ENCODE data around the gene SORCS2. TPM values are rescaled to one million over a fixed set of nuclear protein-coding genes. Genes with fewer than 3 reads are reported as not detected.

Gene SORCS2
- total RNA-seq, 1 donor from 2014 or later = 3.1 TPM

- Histone ChIP-seq H3K9me3 (ENCODE audit: control insufficient read depth in 3 of 3, low read length in 3 of 3) (peaks cover 0 to 3% (median 0%) of the 10 kb centered on the region in 3 donors), H3K4me3 (ENCODE audit: low read length in 3 of 3) (no peak overlapping the region), H3K27ac (ENCODE audit: low read depth, low read length) (no peak overlapping the region), H3K4me1 (ENCODE audit: control insufficient read depth in 3 of 3, insufficient read depth in 3 of 3, low read length in 3 of 3) (no peaks in the 10 kb centered on the region), H3K36me3 (ENCODE audit: control insufficient read depth in 3 of 3, insufficient read depth in 3 of 3, low read length in 3 of 3) (peaks cover 0 to 3% (median 0%) of the 10 kb centered on the region in 3 donors), H3K9ac (ENCODE audit: low read depth in 1 of 3, low read length in 3 of 3) (no peak overlapping the region), H3K27me3 (ENCODE audit: control insufficient read depth in 3 of 3, insufficient read depth in 3 of 3, low read length in 3 of 3) (peaks cover 0 to 11% (median 8%) of the 10 kb centered on the region in 3 donors)
Observed at GRCh38 chr4:7737268-7737645, 544.9 kb downstream of the SORCS2 start.

DNA sequence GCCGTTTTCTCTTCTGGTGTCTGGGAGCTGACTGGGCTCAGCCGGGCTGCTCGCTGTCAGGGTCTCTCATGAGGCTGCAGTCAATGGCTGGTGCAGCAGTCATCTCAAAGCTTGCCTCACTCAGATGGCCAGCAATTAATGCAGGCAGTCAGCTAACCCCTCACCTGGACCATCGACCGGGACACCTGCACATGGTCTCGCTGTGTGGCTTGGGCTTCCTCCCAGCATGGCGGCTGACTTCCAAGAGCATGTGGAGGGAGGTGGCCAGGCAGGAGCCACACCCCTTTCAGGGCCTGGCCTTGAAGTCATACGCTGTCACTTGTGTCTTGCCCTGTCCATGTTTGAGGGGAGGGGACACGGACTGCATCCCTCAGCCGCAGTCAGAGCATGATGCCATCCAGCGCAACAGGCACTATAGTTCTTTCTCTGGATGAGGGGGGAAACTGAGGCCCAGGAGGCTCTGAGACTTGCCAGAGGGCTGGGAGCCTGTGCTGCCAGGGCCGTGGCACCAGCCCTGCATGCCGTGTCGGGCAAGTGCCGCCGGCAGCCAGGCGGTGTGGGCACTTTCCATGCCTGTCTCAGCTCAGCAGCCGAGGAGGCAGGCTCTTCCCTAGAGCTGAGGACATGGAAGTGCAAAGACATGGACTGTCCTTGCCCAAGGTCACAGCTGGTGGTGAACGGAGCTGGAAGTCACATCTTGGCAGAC is 545.6 kb downstream of the SORCS2 start:
- Histone ChIP-seq H3K4me3 (ENCODE audit: low read length in 3 of 3) (no peak overlapping the region), H3K36me3 (ENCODE audit: control insufficient read depth in 3 of 3, insufficient read depth in 3 of 3, low read length in 3 of 3) (peaks cover 0 to 3% (median 0%) of the 10 kb centered on the region in 3 donors), H3K27me3 (ENCODE audit: control insufficient read depth in 3 of 3, insufficient read depth in 3 of 3, low read length in 3 of 3) (peaks cover 0 to 11% (median 3%) of the 10 kb centered on the region in 3 donors), H3K9ac (ENCODE audit: low read depth in 1 of 3, low read length in 3 of 3) (no peak overlapping the region), H3K27ac (ENCODE audit: low read depth, low read length) (no peak overlapping the region), H3K9me3 (ENCODE audit: control insufficient read depth in 3 of 3, low read length in 3 of 3) (peaks cover 0 to 3% (median 0%) of the 10 kb centered on the region in 3 donors), H3K4me1 (ENCODE audit: control insufficient read depth in 3 of 3, insufficient read depth in 3 of 3, low read length in 3 of 3) (no peaks in the 10 kb centered on the region)

DNA sequence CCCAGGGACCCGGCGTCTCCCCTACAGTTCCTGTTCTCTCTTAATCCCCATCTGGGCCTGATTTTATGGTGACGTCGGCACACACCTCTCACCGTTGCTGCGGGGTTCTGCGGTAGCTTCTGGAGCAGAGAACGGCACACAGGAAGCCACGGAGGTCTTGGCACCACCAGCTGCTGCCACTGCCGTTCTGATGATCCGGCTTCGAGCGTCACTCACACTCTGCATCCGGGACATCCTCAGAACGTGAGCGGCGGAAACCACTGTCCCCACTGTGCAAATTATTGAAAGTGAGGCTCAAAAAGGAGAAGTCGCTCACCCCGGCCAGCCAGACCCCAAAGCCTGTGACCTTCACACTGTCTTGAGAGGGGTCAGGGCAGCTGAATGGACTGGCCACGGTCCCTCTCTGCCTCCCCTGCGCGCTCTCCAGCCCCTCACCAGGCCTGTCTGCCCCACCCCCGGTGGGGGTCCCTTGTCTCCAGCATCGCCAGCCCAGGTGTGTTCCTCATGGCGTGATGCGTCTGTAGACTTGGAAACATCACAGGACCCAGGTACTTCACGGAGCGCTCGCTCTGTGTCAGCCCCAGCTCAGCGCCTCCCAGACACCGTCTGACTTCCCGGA is 546.2 kb downstream of the SORCS2 start:
- Histone ChIP-seq H3K27ac (ENCODE audit: low read depth, low read length) (no peak overlapping the region), H3K27me3 (ENCODE audit: control insufficient read depth in 3 of 3, insufficient read depth in 3 of 3, low read length in 3 of 3) (peaks cover 0 to 11% (median 3%) of the 10 kb centered on the region in 3 donors), H3K4me1 (ENCODE audit: control insufficient read depth in 3 of 3, insufficient read depth in 3 of 3, low read length in 3 of 3) (no peaks in the 10 kb centered on the region), H3K4me3 (ENCODE audit: low read length in 3 of 3) (no peak overlapping the region), H3K9me3 (ENCODE audit: control insufficient read depth in 3 of 3, low read length in 3 of 3) (peaks cover 0 to 3% (median 0%) of the 10 kb centered on the region in 3 donors), H3K9ac (ENCODE audit: low read depth in 1 of 3, low read length in 3 of 3) (no peak overlapping the region), H3K36me3 (ENCODE audit: control insufficient read depth in 3 of 3, insufficient read depth in 3 of 3, low read length in 3 of 3) (peaks cover 0 to 3% (median 0%) of the 10 kb centered on the region in 3 donors)

DNA sequence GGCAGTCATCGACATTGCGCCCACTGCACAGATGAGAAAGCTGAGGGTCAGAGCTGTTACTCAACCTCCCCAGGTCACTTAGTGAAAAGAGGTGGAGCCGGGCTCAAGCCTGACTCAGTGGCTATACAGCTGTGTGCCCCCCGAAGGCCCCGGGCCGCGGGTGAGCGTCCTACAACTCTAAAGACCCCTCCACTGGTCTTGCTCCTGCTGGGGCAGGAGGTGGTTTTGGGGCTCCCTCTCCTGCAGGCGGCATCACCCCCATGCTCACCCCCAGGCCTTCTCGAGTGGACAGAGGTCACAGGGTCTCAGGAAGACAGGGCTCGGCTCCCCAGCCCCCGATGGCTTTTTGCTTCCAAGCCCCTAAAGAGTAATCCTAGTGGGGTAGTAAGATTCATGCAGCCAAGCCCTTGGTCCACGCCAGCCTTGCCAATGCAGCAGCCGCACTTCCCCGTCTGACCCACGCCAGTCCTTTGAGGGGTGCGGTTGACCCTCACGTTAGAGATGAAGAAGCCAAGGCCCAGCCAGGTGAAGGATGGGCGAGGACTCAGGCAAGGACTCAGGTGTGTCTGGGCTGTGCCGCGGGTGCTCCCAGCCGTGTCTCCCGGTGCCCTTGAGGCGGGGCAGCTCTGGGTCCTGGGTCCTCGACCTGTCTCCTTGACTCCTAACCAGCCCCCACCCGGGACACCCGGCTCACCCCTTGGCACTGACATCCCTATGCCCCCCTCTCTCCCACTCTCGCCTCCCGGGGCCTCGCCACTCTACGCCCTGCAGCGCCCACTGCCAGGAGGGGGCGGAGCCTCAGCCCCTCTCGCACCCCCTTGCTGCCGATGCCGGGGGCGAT is 547.0 kb downstream of the SORCS2 start:
- Histone ChIP-seq H3K27me3 (ENCODE audit: control insufficient read depth in 3 of 3, insufficient read depth in 3 of 3, low read length in 3 of 3) (peaks cover 0 to 9% (median 3%) of the 10 kb centered on the region in 3 donors), H3K9ac (ENCODE audit: low read depth in 1 of 3, low read length in 3 of 3) (no peak overlapping the region), H3K4me1 (ENCODE audit: control insufficient read depth in 3 of 3, insufficient read depth in 3 of 3, low read length in 3 of 3) (no peaks in the 10 kb centered on the region), H3K9me3 (ENCODE audit: control insufficient read depth in 3 of 3, low read length in 3 of 3) (peaks cover 0 to 3% (median 0%) of the 10 kb centered on the region in 3 donors), H3K36me3 (ENCODE audit: control insufficient read depth in 3 of 3, insufficient read depth in 3 of 3, low read length in 3 of 3) (peaks cover 0 to 3% (median 0%) of the 10 kb centered on the region in 3 donors), H3K27ac (ENCODE audit: low read depth, low read length) (no peak overlapping the region), H3K4me3 (ENCODE audit: low read length in 3 of 3) (no peak overlapping the region)

GRCh38 chr4:7739918-7740865 is 547.9 kb downstream of the SORCS2 start:
- Histone ChIP-seq H3K4me3 (ENCODE audit: low read length in 3 of 3) (no peak overlapping the region), H3K27me3 (ENCODE audit: control insufficient read depth in 3 of 3, insufficient read depth in 3 of 3, low read length in 3 of 3) (peaks cover 0 to 9% (median 1%) of the 10 kb centered on the region in 3 donors), H3K9ac (ENCODE audit: low read depth in 1 of 3, low read length in 3 of 3) (no peak overlapping the region)

GRCh38 chr4:7740866-7741525 is 548.7 kb downstream of the SORCS2 start:
- Histone ChIP-seq H3K36me3 (ENCODE audit: control insufficient read depth in 3 of 3, insufficient read depth in 3 of 3, low read length in 3 of 3) (peaks cover 0 to 3% (median 0%) of the 10 kb centered on the region in 3 donors), H3K9ac (ENCODE audit: low read depth in 1 of 3, low read length in 3 of 3) (no peak overlapping the region), H3K4me1 (ENCODE audit: control insufficient read depth in 3 of 3, insufficient read depth in 3 of 3, low read length in 3 of 3) (no peaks in the 10 kb centered on the region)

More at GRCh38 chr4:7739918-7740865, 547.9 kb downstream of the SORCS2 start:
- peaks cover 0 to 3% (median 0%) of the 10 kb centered on the region in 3 donors for H3K36me3 ChIP-seq (ENCODE audit: control insufficient read depth in 3 of 3, insufficient read depth in 3 of 3, low read length in 3 of 3)
- H3K4me1 ChIP-seq (ENCODE audit: control insufficient read depth in 3 of 3, insufficient read depth in 3 of 3, low read length in 3 of 3) = no peaks in the 10 kb centered on the region
- peaks cover 0 to 3% (median 0%) of the 10 kb centered on the region in 3 donors for H3K9me3 ChIP-seq (ENCODE audit: control insufficient read depth in 3 of 3, low read length in 3 of 3)
- H3K27ac ChIP-seq (ENCODE audit: low read depth, low read length) = no peak overlapping the region

GRCh38 chr4:7741946-7742806 is 549.8 kb downstream of the SORCS2 start:
- Histone ChIP-seq H3K36me3 (ENCODE audit: control insufficient read depth in 3 of 3, insufficient read depth in 3 of 3, low read length in 3 of 3) (peaks cover 0 to 3% (median 0%) of the 10 kb centered on the region in 3 donors), H3K9me3 (ENCODE audit: control insufficient read depth in 3 of 3, low read length in 3 of 3) (peaks cover 0 to 3% (median 0%) of the 10 kb centered on the region in 3 donors), H3K9ac (ENCODE audit: low read depth in 1 of 3, low read length in 3 of 3) (no peak overlapping the region), H3K27ac (ENCODE audit: low read depth, low read length) (no peak overlapping the region), H3K4me1 (ENCODE audit: control insufficient read depth in 3 of 3, insufficient read depth in 3 of 3, low read length in 3 of 3) (no peaks in the 10 kb centered on the region), H3K27me3 (ENCODE audit: control insufficient read depth in 3 of 3, insufficient read depth in 3 of 3, low read length in 3 of 3) (peaks cover 0 to 12% (median 0%) of the 10 kb centered on the region in 3 donors), H3K4me3 (ENCODE audit: low read length in 3 of 3) (no peak overlapping the region)

More at GRCh38 chr4:7740866-7741525, 548.7 kb downstream of the SORCS2 start:
- Histone ChIP-seq H3K27me3 (ENCODE audit: control insufficient read depth in 3 of 3, insufficient read depth in 3 of 3, low read length in 3 of 3) (peaks cover 0 to 11% (median 0%) of the 10 kb centered on the region in 3 donors), H3K27ac (ENCODE audit: low read depth, low read length) (no peak overlapping the region), H3K9me3 (ENCODE audit: control insufficient read depth in 3 of 3, low read length in 3 of 3) (peaks cover 0 to 3% (median 0%) of the 10 kb centered on the region in 3 donors), H3K4me3 (ENCODE audit: low read length in 3 of 3) (no peak overlapping the region)

DNA sequence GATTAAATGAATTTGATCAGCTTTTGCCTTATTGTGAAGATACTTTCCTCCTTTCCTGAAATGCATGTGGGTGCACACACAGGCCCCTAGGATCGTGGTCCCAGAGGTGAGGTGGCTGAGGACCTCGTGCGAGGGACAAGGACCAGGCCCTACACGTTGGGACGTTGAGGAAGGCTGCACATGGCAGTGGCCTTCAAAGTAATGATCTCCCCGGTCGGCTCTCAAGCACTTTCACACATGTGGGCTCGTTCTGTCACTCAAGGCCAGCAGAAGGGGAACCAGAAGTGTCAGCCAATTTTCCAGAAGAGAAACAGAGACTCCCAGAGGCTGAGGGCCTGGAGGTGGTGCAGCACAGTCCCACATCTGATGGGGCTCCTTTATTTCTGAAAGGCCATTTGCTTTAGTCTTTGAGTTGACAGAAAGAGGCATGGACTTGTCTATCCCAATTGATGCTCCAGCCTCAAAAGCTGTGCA is 550.5 kb downstream of the SORCS2 start:
- Histone ChIP-seq H3K9me3 (ENCODE audit: control insufficient read depth in 3 of 3, low read length in 3 of 3) (peaks cover 0 to under 1% (median 0%) of the 10 kb centered on the region in 3 donors), H3K4me3 (ENCODE audit: low read length in 3 of 3) (no peak overlapping the region), H3K27ac (ENCODE audit: low read depth, low read length) (no peak overlapping the region), H3K4me1 (ENCODE audit: control insufficient read depth in 3 of 3, insufficient read depth in 3 of 3, low read length in 3 of 3) (no peaks in the 10 kb centered on the region), H3K9ac (ENCODE audit: low read depth in 1 of 3, low read length in 3 of 3) (no peak overlapping the region), H3K27me3 (ENCODE audit: control insufficient read depth in 3 of 3, insufficient read depth in 3 of 3, low read length in 3 of 3) (peaks cover 0 to 11% (median 0%) of the 10 kb centered on the region in 3 donors), H3K36me3 (ENCODE audit: control insufficient read depth in 3 of 3, insufficient read depth in 3 of 3, low read length in 3 of 3) (peaks cover 0 to under 1% (median 0%) of the 10 kb centered on the region in 3 donors)

All from skeletal muscle tissue (tissue), 4 donors.